Tibial nerve (tissue), 4 donors: ENCODE results near the gene TBC1D13. TPM values are rescaled to one million over a fixed set of nuclear protein-coding genes. Genes with fewer than 3 reads are reported as not detected.

Experiments
- DNase-seq, 2 donors: peaks; one replicate each; pipeline ENCODE4 v3.0.0-alpha.2; 2019; ENCODE audit warnings: low spot score in 2 of 2
- H3K27ac ChIP-seq, 4 donors: fragments of 200-600 bp; sonication (generic) in 3 of 4; one replicate each; pipeline ENCODE4 v1.5.1; 2017 to 2019; ENCODE audit warnings: mild to moderate bottlenecking in 1 of 4
- H3K27me3 ChIP-seq, 2 donors: fragments of 200-600 bp; sonication (generic) in 1 of 2; one replicate each; pipeline versions ENCODE4 v1.5.1 to v1.6.0; 2017 to 2019
- H3K36me3 ChIP-seq, 3 donors: fragments of 200-600 bp; sonication (generic); one replicate each; pipeline ENCODE4 v1.5.1; 2018 to 2019
- H3K4me1 ChIP-seq, 4 donors: fragments of 200-600 bp; sonication (generic) in 3 of 4; one replicate each; pipeline ENCODE4 v1.5.1; 2017 to 2019
- H3K4me3 ChIP-seq, 4 donors: fragments of 200-600 bp; sonication (generic) in 3 of 4; one replicate each; pipeline ENCODE4 v1.5.1; 2017 to 2019; ENCODE audit warnings: mild to moderate bottlenecking in 1 of 4, moderate library complexity in 1 of 4
- H3K9me3 ChIP-seq, 4 donors: fragments of 200-600 bp; sonication (generic) in 3 of 4; one replicate each; pipeline ENCODE4 v1.5.1; 2017 to 2019
- CTCF ChIP-seq, 5 experiments: fragments of 200-600 bp in 3 of 5; fragments of 450-650 bp in 2 of 5; sonication (generic) in 3 of 5; IDR thresholded peaks; one replicate each; pipeline ENCODE4 v1.5.1; 2016 to 2019; ENCODE audit warnings: antibody characterized with exemption in 5 of 5, mild to moderate bottlenecking in 3 of 5, moderate library complexity in 2 of 5
- EP300 ChIP-seq, 2 donors: sonication (generic); formaldehyde crosslinking; IDR thresholded peaks; one replicate each; pipeline ENCODE4 v1.6.1; 2017; ENCODE audit warnings: antibody characterized with exemption in 2 of 2, mild to moderate bottlenecking in 1 of 2
- POLR2A ChIP-seq, 2 donors: fragments of 450-650 bp; IDR thresholded peaks; one replicate each; pipeline ENCODE4 v1.6.1; 2017; ENCODE audit warnings: antibody characterized with exemption in 2 of 2, mild to moderate bottlenecking in 2 of 2, moderate library complexity in 2 of 2
- WGBS, 2 donors: methylation state at CpG; one replicate each; pipeline ENCODE4 v1.1.5; 2018; 5-methylcytosine and 5-hydroxymethylcytosine counted together
- total RNA-seq, 4 donors: library from RNA; depleted of rRNA; stranded (reverse); fragments of >200 nt; gene quantifications; one replicate each; pipeline ENCODE4 v1.1.0, GENCODE V29; 2016

The TBC1D13 gene
- total RNA-seq, 4 donors from 2014 or later, result 15.1 to 23.7 (median 17.9) TPM

- peaks cover 0 to 52% (median 0%) of the 10 kb centered on the region in 3 donors for H3K36me3 ChIP-seq
- no peaks in the 10 kb centered on the region for H3K9me3 ChIP-seq
- WGBS, 2 donors, result 64 to 68% methylated on average over 2 of the region's 2 CpGs
- H3K27me3 ChIP-seq, result no peaks in the 10 kb centered on the region
- no peak for TF ChIP-seq POLR2A (IDR thresholded peaks at IDR 0.05)
- no peak for TF ChIP-seq EP300 (IDR thresholded peaks at IDR 0.05)
- no peak for TF ChIP-seq CTCF (IDR thresholded peaks at IDR 0.05)
- DNase-seq, result no peak
- H3K4me3 ChIP-seq, result no peak overlapping the region
- no peak overlapping the region for H3K27ac ChIP-seq
- H3K4me1 ChIP-seq, result no peaks in the 10 kb centered on the region
These were observed 22.8 kb downstream of the TBC1D13 start for GRCh38 chr9:128809831-128810230.

GRCh38 chr9:128810873-128811272 lies 23.8 kb downstream of the TBC1D13 start:
- peaks cover 0 to 41% (median 0%) of the 10 kb centered on the region in 3 donors for H3K36me3 ChIP-seq
- 66 to 85% methylated on average over 5 of the region's 5 CpGs for WGBS, 2 donors

GRCh38 chr9:128818099-128818838 lies 31.2 kb downstream of the TBC1D13 start, which contains the start of gene ENDOG:
Gene ENDOG (plus strand): TSS chr9:128818500. CDS start chr9:128818685, 185 bp downstream.
- Histone ChIP-seq H3K36me3 (peaks cover 0 to 27% (median 0%) of the 10 kb centered on the region in 3 donors), H3K4me1 (peaks cover 0 to 15% (median 11%) of the 10 kb centered on the region in 4 donors), H3K27ac (peak within 1 kb of the TSS; percentile 46 to 90 (median 84)), H3K9me3 (no peaks in the 10 kb centered on the region), H3K4me3 (peak within 1 kb of the TSS; percentile 51 to 87 (median 66)), H3K27me3 (no peaks in the 10 kb centered on the region)
- TF ChIP-seq POLR2A (IDR thresholded peaks at IDR 0.05) (peak; percentile 58 to 94), EP300 (IDR thresholded peaks at IDR 0.05) (peak; percentile 91 to 96), CTCF (IDR thresholded peaks at IDR 0.05) (peak; percentile 95 to 99 (median 98))
- WGBS, 2 donors, result 0% methylated on average over 12 to 57 of the region's 70 CpGs
- peak; percentile 95 to 96 for DNase-seq

More at GRCh38 chr9:128810873-128811272, 23.8 kb downstream of the TBC1D13 start:
- TF ChIP-seq POLR2A (IDR thresholded peaks at IDR 0.05), result no peak
- Histone ChIP-seq H3K4me3 (no peak overlapping the region), H3K9me3 (no peaks in the 10 kb centered on the region), H3K27me3 (no peaks in the 10 kb centered on the region), H3K27ac (no peak overlapping the region), H3K4me1 (no peaks in the 10 kb centered on the region)
- DNase-seq, result no peak

GRCh38 chr9:128818839-128819715 lies 32.0 kb downstream of the TBC1D13 start:
- Histone ChIP-seq H3K9me3 (no peaks in the 10 kb centered on the region), H3K36me3 (peaks cover 0 to 36% (median 0%) of the 10 kb centered on the region in 3 donors), H3K27ac (peak overlapping the region; percentile 46 to 90 (median 84)), H3K27me3 (no peaks in the 10 kb centered on the region), H3K4me3 (peak overlapping the region; percentile 51 to 87 (median 66)), H3K4me1 (peaks cover 0 to 15% (median 11%) of the 10 kb centered on the region in 4 donors)
- DNase-seq, result no peak
- TF ChIP-seq EP300 (IDR thresholded peaks at IDR 0.05), result no peak
- WGBS, 2 donors, result 11 to 17% methylated on average over 50 to 69 of the region's 90 CpGs

- no peak for DNase-seq
- 68 to 73% methylated on average over 16 to 17 of the region's 18 CpGs for WGBS, 2 donors
- H3K27me3 ChIP-seq, result no peaks in the 10 kb centered on the region
- peaks cover 0 to 15% (median 11%) of the 10 kb centered on the region in 4 donors for H3K4me1 ChIP-seq
- TF ChIP-seq EP300 (IDR thresholded peaks at IDR 0.05), result no peak
- TF ChIP-seq POLR2A (IDR thresholded peaks at IDR 0.05), result no peak
- no peak for TF ChIP-seq CTCF (IDR thresholded peaks at IDR 0.05)
- H3K9me3 ChIP-seq, result no peaks in the 10 kb centered on the region
- peak overlapping the region in 1 of 4 donors; percentile 87 for H3K4me3 ChIP-seq
- H3K27ac ChIP-seq, result peak overlapping the region in 2 of 4 donors; percentile 80 to 89
- peaks cover 0 to 45% (median 0%) of the 10 kb centered on the region in 3 donors for H3K36me3 ChIP-seq
These were observed 32.9 kb downstream of the TBC1D13 start for GRCh38 chr9:128819716-128820664.
